HG03045 (cell line): ENCODE measurements around the gene NR2C2.
"Not testable (repeated sequence)": the region's sequence is repeated elsewhere in the genome, so short reads cannot be mapped to it uniquely, and the experiment has no call there.

ENCODE experiments used
- ATAC-seq: cut with Tn5 transposase; IDR thresholded peaks from one replicate; pipeline ENCODE4 v1.9.1; 2021; ENCODE audit warnings: mild to moderate bottlenecking, moderate library complexity; ENCODE audit not compliant: unreplicated experiment

Gene NR2C2

GRCh38 chr3:14947100-14947885 lies at the start of gene NR2C2:
Gene NR2C2 (plus strand): TSS chr3:14947583. CDS start chr3:15003915, 56,332 bp downstream.
- peak; percentile 66 for ATAC-seq

GRCh38 chr3:14898929-14899328 lies 48.5 kb upstream of the NR2C2 start:
- ATAC-seq, result no peak

- no peak for ATAC-seq
Observed at GRCh38 chr3:14899993-14900618, 47.3 kb upstream of the NR2C2 start.

GRCh38 chr3:14900881-14901873 lies 46.2 kb upstream of the NR2C2 start:
- no peak for ATAC-seq

GRCh38 chr3:14902719-14903118 lies 44.7 kb upstream of the NR2C2 start:
- no peak for ATAC-seq

GRCh38 chr3:14903501-14903900 lies 43.9 kb upstream of the NR2C2 start:
- not testable (repeated sequence) for ATAC-seq

GRCh38 chr3:14905055-14905657 lies 42.2 kb upstream of the NR2C2 start:
- ATAC-seq, result no peak

- no peak for ATAC-seq
Observed at GRCh38 chr3:14906355-14906971, 40.9 kb upstream of the NR2C2 start.

- ATAC-seq, result no peak
Observed at GRCh38 chr3:14907043-14907966, 40.1 kb upstream of the NR2C2 start.

GRCh38 chr3:14909250-14909649 lies 38.1 kb upstream of the NR2C2 start:
- ATAC-seq, result no peak

- no peak for ATAC-seq
Observed at GRCh38 chr3:14911651-14912050, 35.7 kb upstream of the NR2C2 start.

GRCh38 chr3:14913071-14913925 lies 34.1 kb upstream of the NR2C2 start:
- ATAC-seq, result no peak

GRCh38 chr3:14913926-14914778 lies 33.2 kb upstream of the NR2C2 start:
- ATAC-seq, result no peak

GRCh38 chr3:14914779-14915117 lies 32.6 kb upstream of the NR2C2 start:
- ATAC-seq, result no peak

- no peak for ATAC-seq
Observed at GRCh38 chr3:14915636-14916222, 31.7 kb upstream of the NR2C2 start.

GRCh38 chr3:14918356-14918860 lies 29.0 kb upstream of the NR2C2 start:
- ATAC-seq, result no peak

GRCh38 chr3:14920536-14920935 lies 26.8 kb upstream of the NR2C2 start:
- ATAC-seq, result no peak
